MM.1S (cell line): ENCODE results near the gene EXOC2.
A peak's percentile ranks its signal among the peaks of the same experiment; 100 is the strongest.

Experiments
- DNase-seq: peaks from one replicate; pipeline ENCODE4 v3.0.0-alpha.2; 2015
- H2AFZ ChIP-seq: fragments of 300-600 bp; sonication (generic); 2 replicates; pipeline ENCODE4 v1.6.0; 2016; ENCODE audit warnings: antibody characterized with exemption, low read length
- H3F3A ChIP-seq: fragments of 300-600 bp; sonication (generic); 2 replicates; pipeline ENCODE4 v1.6.1; 2016; ENCODE audit warnings: mild to moderate bottlenecking, antibody characterized with exemption, low read length, moderate library complexity, mixed read lengths; ENCODE audit not compliant: insufficient read depth
- H3K27ac ChIP-seq: fragments of 300-600 bp; sonication (generic); 2 replicates; pipeline ENCODE4 v1.5.1; 2016; ENCODE audit warnings: mild to moderate bottlenecking, low read length
- H3K27me3 ChIP-seq: fragments of 300-600 bp; sonication (generic); replicated peaks from 2 replicates; pipeline ENCODE4 v1.6.0; 2016; ENCODE audit warnings: low read length; ENCODE audit not compliant: insufficient read depth
- H3K36me3 ChIP-seq: fragments of 300-600 bp; sonication (generic); replicated peaks from 2 replicates; pipeline ENCODE4 v1.6.1; 2016; ENCODE audit warnings: mild to moderate bottlenecking, low read length, mixed read lengths; ENCODE audit not compliant: insufficient read depth
- H3K4me1 ChIP-seq: fragments of 300-600 bp; sonication (generic); 2 replicates; pipeline ENCODE4 v1.6.1; 2016; ENCODE audit warnings: low read length, mixed read lengths
- H3K4me2 ChIP-seq: fragments of 300-600 bp; sonication (generic); 2 replicates; pipeline ENCODE4 v1.6.0; 2016; ENCODE audit warnings: low read depth, low read length
- H3K4me3 ChIP-seq: fragments of 300-600 bp; sonication (generic); 2 replicates; pipeline ENCODE4 v1.5.1; 2016; ENCODE audit warnings: low read length, mixed read lengths
- H3K79me2 ChIP-seq: fragments of 300-600 bp; sonication (generic); 2 replicates; pipeline ENCODE4 v1.6.1; 2016; ENCODE audit warnings: mixed run types, low read length, mixed read lengths
- H3K9ac ChIP-seq: fragments of 300-600 bp; sonication (generic); 2 replicates; pipeline ENCODE4 v1.6.1; 2016; ENCODE audit warnings: low read length, mixed read lengths
- H3K9me2 ChIP-seq: fragments of 300-600 bp; sonication (generic); replicated peaks from 2 replicates; pipeline ENCODE4 v1.6.1; 2016; ENCODE audit warnings: mild to moderate bottlenecking, low read length, mixed read lengths; ENCODE audit not compliant: insufficient read depth
- H3K9me3 ChIP-seq: fragments of 300-600 bp; sonication (generic); replicated peaks from 2 replicates; pipeline ENCODE4 v1.6.1; 2016; ENCODE audit warnings: mild to moderate bottlenecking, low read length, mixed read lengths; ENCODE audit not compliant: insufficient read depth
- H4K20me1 ChIP-seq: fragments of 300-600 bp; sonication (generic); 2 replicates; pipeline ENCODE4 v1.6.1; 2016; ENCODE audit warnings: mild to moderate bottlenecking, low read length, moderate library complexity, mixed read lengths; ENCODE audit not compliant: insufficient read depth
- EZH2 ChIP-seq: fragments of 300-600 bp; sonication (generic); optimal IDR thresholded peaks from 2 replicates; pipeline ENCODE3; 2017; ENCODE audit warnings: low read depth, mild to moderate bottlenecking, antibody characterized with exemption, low read length, mixed read lengths
- EZH2phosphoT487 ChIP-seq: fragments of 300-600 bp; sonication (generic); IDR thresholded peaks from 2 replicates; pipeline ENCODE4 v1.6.1; 2018; ENCODE audit warnings: antibody characterized with exemption, low read length
- TF ChIP-seq, protein P1 (sequence below): fragments of 300-600 bp; sonication (generic); IDR thresholded peaks from 2 replicates; pipeline ENCODE4 v1.5.1; 2016; ENCODE audit warnings: antibody characterized with exemption, low read length, mixed read lengths

EXOC2 gene

DNA sequence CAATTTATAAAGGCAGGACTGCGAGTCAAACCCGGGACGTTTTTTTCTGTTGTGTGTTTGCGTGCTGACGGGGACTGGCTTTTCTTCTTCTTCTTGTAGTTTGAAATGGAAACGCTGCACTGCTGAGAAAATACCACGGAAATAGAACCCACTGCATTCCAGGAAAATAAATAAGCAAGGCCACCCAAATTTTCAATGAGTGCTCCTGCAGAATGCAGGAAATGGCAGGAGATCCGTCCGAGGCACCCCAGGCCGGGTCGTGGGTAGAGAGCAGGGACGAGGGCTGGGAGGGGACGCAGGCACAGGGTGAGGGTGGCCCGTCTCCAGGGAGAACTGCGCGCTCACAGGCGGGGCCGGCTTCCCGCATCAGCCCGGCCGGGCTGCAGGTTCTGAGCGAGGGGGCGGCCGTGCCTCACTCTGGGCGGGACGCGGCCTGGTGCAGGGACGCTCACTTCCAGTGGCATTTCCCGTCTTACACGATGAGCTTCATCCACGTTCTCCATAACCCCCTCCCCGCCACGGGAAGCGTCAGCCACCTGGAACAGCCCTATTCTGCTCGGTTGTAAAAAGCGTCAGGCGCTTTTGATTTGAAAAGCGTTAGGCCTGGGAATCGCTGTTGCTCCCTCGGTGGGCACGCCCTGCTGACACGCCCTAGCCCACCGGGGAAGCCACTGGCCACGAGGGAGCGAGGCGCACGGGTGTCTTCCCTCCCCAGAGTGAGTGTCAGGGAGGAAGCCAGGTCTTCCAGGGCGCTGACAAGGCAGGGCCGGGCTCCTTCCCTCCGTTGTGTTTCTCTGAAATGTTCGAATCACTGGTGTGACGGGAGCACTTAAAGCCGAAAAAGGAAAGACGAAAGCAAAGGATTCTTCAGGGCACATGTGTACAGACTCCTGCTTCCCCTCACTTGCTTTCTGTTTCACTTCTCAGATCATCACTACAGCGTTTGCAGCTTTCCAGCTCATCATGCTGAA is 17.9 kb upstream of the EXOC2 start:
- peak; percentile 85 for DNase-seq
- peak overlapping the region; percentile 95 for H3K27ac ChIP-seq

DNA sequence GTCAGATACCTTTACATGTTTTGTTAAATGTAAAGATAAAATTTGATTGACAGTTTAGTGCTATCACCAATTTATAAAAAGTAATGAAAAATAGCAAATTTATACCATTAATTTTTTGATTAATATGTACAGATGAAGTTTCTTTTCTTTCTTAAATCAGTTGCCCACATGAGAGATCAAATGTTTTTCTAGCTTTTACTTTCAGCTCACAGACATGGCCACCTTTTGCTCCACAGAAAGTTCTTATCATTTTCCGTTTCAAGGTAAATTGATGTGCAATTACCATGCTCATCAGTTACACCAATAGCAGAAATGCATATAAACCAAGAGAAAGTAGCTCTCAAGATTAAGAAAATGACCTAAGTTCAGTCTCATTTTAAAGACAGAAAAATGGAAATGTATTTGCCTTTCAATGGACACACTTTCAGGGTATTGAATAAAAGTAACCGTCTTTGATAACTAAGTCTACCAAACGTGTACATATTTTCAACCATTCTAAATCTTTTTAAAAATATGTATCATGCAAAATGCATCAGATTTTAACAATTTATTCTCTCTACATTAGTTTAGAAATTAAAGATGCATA is 16.6 kb upstream of the EXOC2 start:
- H3K36me3 ChIP-seq, result no peaks in the 10 kb centered on the region
- H3K4me1 ChIP-seq, result peaks cover 5% of the 10 kb centered on the region; the same call in 1 of the 2 replicates
- H3K9me2 ChIP-seq, result no peaks in the 10 kb centered on the region
- no peaks in the 10 kb centered on the region for H3K27me3 ChIP-seq
- peaks cover 20% of the 10 kb centered on the region for H3F3A ChIP-seq
- no peaks in the 10 kb centered on the region for H4K20me1 ChIP-seq
- no peaks in the 10 kb centered on the region for H3K9me3 ChIP-seq
- H3K4me2 ChIP-seq, result peak overlapping the region; percentile 95; the same call in 1 of the 2 replicates
- H2AFZ ChIP-seq, result no peak overlapping the region
- no peak for DNase-seq
- TF ChIP-seq, protein P1, sequence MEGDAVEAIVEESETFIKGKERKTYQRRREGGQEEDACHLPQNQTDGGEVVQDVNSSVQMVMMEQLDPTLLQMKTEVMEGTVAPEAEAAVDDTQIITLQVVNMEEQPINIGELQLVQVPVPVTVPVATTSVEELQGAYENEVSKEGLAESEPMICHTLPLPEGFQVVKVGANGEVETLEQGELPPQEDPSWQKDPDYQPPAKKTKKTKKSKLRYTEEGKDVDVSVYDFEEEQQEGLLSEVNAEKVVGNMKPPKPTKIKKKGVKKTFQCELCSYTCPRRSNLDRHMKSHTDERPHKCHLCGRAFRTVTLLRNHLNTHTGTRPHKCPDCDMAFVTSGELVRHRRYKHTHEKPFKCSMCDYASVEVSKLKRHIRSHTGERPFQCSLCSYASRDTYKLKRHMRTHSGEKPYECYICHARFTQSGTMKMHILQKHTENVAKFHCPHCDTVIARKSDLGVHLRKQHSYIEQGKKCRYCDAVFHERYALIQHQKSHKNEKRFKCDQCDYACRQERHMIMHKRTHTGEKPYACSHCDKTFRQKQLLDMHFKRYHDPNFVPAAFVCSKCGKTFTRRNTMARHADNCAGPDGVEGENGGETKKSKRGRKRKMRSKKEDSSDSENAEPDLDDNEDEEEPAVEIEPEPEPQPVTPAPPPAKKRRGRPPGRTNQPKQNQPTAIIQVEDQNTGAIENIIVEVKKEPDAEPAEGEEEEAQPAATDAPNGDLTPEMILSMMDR, result no peak
- TF ChIP-seq EZH2phosphoT487 (no peak), EZH2 (no peak)
- no peaks in the 10 kb centered on the region for H3K79me2 ChIP-seq
- no peak overlapping the region for H3K9ac ChIP-seq
- H3K4me3 ChIP-seq, result no peak overlapping the region
- H3K27ac ChIP-seq, result no peak overlapping the region

More for the DNA sequence above, 17.9 kb upstream of the EXOC2 start:
- peak overlapping the region; percentile 83 for H3K4me3 ChIP-seq
- H3K36me3 ChIP-seq, result no peaks in the 10 kb centered on the region
- H4K20me1 ChIP-seq, result no peaks in the 10 kb centered on the region
- peaks cover 20% of the 10 kb centered on the region for H3F3A ChIP-seq
- H3K79me2 ChIP-seq, result no peaks in the 10 kb centered on the region
- peak overlapping the region; percentile 83 for H3K9ac ChIP-seq
- H3K4me2 ChIP-seq, result peak overlapping the region; percentile 95
- H3K9me3 ChIP-seq, result no peaks in the 10 kb centered on the region
- peaks cover 5% of the 10 kb centered on the region; the same call in 1 of the 2 replicates for H3K4me1 ChIP-seq
- H3K9me2 ChIP-seq, result no peaks in the 10 kb centered on the region
- H3K27me3 ChIP-seq, result no peaks in the 10 kb centered on the region
- TF ChIP-seq EZH2phosphoT487 (no peak), EZH2 (no peak)
- TF ChIP-seq, protein P1, result no peak
- peak overlapping the region; percentile 93 for H2AFZ ChIP-seq

DNA sequence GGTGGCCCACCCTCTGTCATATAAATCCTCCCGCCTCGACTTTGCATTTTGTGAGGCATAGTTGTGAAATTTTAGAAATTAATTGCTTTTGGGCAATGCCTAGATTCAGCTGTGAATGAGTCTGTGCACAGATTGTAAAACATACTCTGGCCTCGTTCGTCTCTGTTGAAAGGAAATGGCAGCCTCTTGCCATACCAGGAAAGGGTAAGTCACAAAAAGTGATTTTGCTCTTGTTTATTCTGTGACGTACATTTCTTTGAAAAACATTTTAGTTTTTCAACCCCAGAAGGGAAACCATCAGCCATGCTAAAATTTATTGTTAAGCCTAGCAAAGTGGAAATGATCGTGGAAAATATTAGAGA is 15.3 kb upstream of the EXOC2 start:
- Histone ChIP-seq H3K9me3 (no peaks in the 10 kb centered on the region), H2AFZ (no peak overlapping the region), H3F3A (peaks cover 20% of the 10 kb centered on the region), H3K9me2 (no peaks in the 10 kb centered on the region), H3K79me2 (no peaks in the 10 kb centered on the region), H3K9ac (no peak overlapping the region), H4K20me1 (no peaks in the 10 kb centered on the region), H3K4me3 (no peak overlapping the region), H3K27me3 (no peaks in the 10 kb centered on the region), H3K4me2 (no peak overlapping the region), H3K27ac (no peak overlapping the region), H3K36me3 (no peaks in the 10 kb centered on the region), H3K4me1 (peaks cover 5% of the 10 kb centered on the region; the same call in 1 of the 2 replicates)
- no peak for DNase-seq
- TF ChIP-seq EZH2phosphoT487, result no peak
- TF ChIP-seq, protein P1, result no peak
- no peak for TF ChIP-seq EZH2
